ENCODE data around the gene UBTD1. TPM values are rescaled to one million over a fixed set of nuclear protein-coding genes. Genes with fewer than 3 reads are reported as not detected.
"Not testable (repeated sequence)": the region's sequence is repeated elsewhere in the genome, so short reads cannot be mapped to it uniquely, and the experiment has no call there.

UBTD1 gene
- total RNA-seq, 1 donor from 2014 or later, result 0.91 TPM

DNA sequence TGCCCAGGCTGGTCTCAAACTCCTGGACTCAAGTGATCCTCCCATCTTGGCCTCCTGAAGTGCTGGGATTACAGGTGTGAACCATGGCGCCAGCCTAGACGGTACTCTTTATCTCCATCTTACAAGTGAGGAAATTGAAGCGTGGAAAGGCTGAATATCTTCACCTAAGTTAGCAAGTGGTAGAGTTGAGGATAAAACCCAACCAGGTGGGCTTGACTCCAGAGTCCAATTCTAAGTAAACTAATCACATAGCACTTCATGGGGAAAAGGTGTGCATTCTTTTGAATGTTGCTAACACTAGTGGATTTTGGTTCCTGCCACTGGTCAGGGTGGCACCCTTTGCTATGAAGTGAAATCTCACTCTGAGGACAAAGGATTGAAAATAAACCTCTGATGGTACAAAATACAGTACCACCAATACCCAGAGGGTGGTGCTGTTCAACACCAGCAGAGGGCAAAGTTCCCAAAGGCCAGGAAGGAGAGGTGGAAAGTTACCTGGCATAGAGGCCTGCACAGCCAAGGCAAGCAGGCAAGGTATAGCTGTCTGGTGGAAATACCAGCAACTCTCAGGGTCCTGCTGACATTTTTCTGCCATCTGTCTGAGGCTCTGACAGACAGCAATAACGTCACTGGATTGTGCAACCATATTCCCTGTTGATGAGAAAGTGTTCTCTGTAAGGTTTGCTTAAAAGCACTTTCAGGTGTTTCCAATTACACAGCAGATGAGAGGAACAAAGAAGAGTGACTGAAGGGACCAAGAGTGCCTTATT is 35.2 kb upstream of the UBTD1 start:
- TF ChIP-seq, protein P1, sequence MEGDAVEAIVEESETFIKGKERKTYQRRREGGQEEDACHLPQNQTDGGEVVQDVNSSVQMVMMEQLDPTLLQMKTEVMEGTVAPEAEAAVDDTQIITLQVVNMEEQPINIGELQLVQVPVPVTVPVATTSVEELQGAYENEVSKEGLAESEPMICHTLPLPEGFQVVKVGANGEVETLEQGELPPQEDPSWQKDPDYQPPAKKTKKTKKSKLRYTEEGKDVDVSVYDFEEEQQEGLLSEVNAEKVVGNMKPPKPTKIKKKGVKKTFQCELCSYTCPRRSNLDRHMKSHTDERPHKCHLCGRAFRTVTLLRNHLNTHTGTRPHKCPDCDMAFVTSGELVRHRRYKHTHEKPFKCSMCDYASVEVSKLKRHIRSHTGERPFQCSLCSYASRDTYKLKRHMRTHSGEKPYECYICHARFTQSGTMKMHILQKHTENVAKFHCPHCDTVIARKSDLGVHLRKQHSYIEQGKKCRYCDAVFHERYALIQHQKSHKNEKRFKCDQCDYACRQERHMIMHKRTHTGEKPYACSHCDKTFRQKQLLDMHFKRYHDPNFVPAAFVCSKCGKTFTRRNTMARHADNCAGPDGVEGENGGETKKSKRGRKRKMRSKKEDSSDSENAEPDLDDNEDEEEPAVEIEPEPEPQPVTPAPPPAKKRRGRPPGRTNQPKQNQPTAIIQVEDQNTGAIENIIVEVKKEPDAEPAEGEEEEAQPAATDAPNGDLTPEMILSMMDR (IDR thresholded peaks at IDR 0.05), result no peak
- Mint-ChIP-seq H3K4me3 (no peak overlapping the region), H3K4me1 (no peaks in the 10 kb centered on the region), H3K27me3 (no peaks in the 10 kb centered on the region), H3K9me3 (no peaks in the 10 kb centered on the region), H3K36me3 (ENCODE audit: low read depth) (peaks cover 91% of the 10 kb centered on the region), H3K27ac (no peak overlapping the region)
- CTCF ChIA-PET, result interaction anchor here (1.1 to 3.0 kb wide), 2 partner anchors 25 to 89 kb away, joined by 4 to 19 read pairs; no protein-coding TSS in a partner anchor
- ATAC-seq (ENCODE audit: low read depth), result peak; percentile 76
- no peak for DNase-seq
- POLR2A ChIA-PET, result no interaction called here
- intact Hi-C loops (cut with micrococcal nuclease), result loop anchor here (1.0 to 5.0 kb wide), 2 partner anchors 34 to 56 kb away; partner anchors contain the start of genes MMS19 and UBTD1

DNA sequence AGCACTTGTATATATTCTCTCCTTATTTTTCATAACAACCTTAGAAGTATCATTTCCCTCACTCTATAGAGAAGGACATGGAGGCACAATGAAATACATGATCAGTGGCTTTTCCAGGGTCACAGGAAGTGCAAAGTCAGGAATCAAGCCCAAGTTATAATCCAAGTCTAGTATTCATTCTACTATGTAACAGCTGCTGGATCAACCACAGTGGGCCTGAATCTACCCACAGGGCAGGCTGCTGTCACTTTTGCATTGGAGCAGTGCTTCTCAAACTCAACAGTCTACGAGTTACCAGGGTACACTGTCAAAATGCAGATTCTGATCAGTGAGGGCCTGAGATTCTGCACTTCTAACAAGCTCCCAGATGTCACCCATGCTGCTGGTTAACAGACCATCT is 34.5 kb upstream of the UBTD1 start:
- intact Hi-C loops (cut with micrococcal nuclease), result loop anchor here (5.0 kb wide), 1 partner anchor 33 kb away; the partner anchor contains the start of genes MMS19 and UBTD1
- H3K4me1 Mint-ChIP-seq, result no peaks in the 10 kb centered on the region
- H3K4me3 Mint-ChIP-seq, result no peak overlapping the region
- no peaks in the 10 kb centered on the region for H3K27me3 Mint-ChIP-seq
- POLR2A ChIA-PET, result interaction anchor here (0.7 kb wide), 1 partner anchor 107 kb away, joined by 4 read pairs; no protein-coding TSS in a partner anchor
- peaks cover 91% of the 10 kb centered on the region for H3K36me3 Mint-ChIP-seq (ENCODE audit: low read depth)
- no peaks in the 10 kb centered on the region for H3K9me3 Mint-ChIP-seq
- ATAC-seq (ENCODE audit: low read depth) (no peak), DNase-seq (no peak)
- TF ChIP-seq, protein P1 (IDR thresholded peaks at IDR 0.05), result no peak
- CTCF ChIA-PET, result interaction anchor here (1.1 to 3.0 kb wide), 2 partner anchors 24 to 88 kb away, joined by 4 to 19 read pairs; no protein-coding TSS in a partner anchor
- no peak overlapping the region for H3K27ac Mint-ChIP-seq

GRCh38 chr10:97465982-97466381 is 32.7 kb upstream of the UBTD1 start:
- peaks cover 90% of the 10 kb centered on the region for H3K36me3 Mint-ChIP-seq (ENCODE audit: low read depth)
- no peak overlapping the region for H3K27ac Mint-ChIP-seq
- CTCF ChIA-PET, result interaction anchor here (3.0 kb wide), 1 partner anchor 87 kb away, joined by 19 read pairs; no protein-coding TSS in a partner anchor
- TF ChIP-seq, protein P1 (IDR thresholded peaks at IDR 0.05), result no peak
- H3K4me3 Mint-ChIP-seq, result no peak overlapping the region
- DNase-seq (no peak), ATAC-seq (ENCODE audit: low read depth) (no peak)
- POLR2A ChIA-PET, result no interaction called here
- H3K4me1 Mint-ChIP-seq, result no peaks in the 10 kb centered on the region
- H3K27me3 Mint-ChIP-seq, result no peaks in the 10 kb centered on the region
- intact Hi-C loops (cut with micrococcal nuclease), result no loop called here
- no peaks in the 10 kb centered on the region for H3K9me3 Mint-ChIP-seq

DNA sequence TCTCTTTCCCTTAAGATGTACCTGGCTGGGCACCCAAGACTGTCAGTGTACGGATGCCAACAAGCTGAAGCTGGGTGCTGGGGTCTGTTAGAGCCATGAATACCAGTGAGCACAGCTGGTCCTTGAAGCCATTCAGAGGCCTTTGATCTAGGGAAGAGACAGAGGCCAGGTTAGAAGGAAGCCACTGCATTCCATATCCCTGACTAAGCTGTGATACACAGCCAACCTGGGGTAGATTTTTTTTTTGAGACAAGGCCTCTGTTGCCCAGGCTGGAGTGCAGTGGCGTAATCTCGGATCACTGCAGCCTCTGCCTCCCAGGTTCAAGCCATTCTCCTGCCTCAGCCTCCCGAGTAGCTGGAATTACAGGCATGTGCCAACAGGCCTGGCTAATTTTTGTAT is 32.0 kb upstream of the UBTD1 start:
- H3K4me1 Mint-ChIP-seq, result no peaks in the 10 kb centered on the region
- no peak overlapping the region for H3K4me3 Mint-ChIP-seq
- H3K9me3 Mint-ChIP-seq, result no peaks in the 10 kb centered on the region
- POLR2A ChIA-PET, result no interaction called here
- intact Hi-C loops (cut with micrococcal nuclease), result no loop called here
- H3K36me3 Mint-ChIP-seq (ENCODE audit: low read depth), result peaks cover 86% of the 10 kb centered on the region
- no peak overlapping the region for H3K27ac Mint-ChIP-seq
- CTCF ChIA-PET, result interaction anchor here (1.2 to 3.0 kb wide), 2 partner anchors 85 to 86 kb away, joined by 4 to 19 read pairs; no protein-coding TSS in a partner anchor
- no peak for DNase-seq
- TF ChIP-seq, protein P1 (IDR thresholded peaks at IDR 0.05), result no peak
- H3K27me3 Mint-ChIP-seq, result no peaks in the 10 kb centered on the region
- ATAC-seq (ENCODE audit: low read depth), result no peak

GRCh38 chr10:97468162-97468561 is 30.6 kb upstream of the UBTD1 start:
- Mint-ChIP-seq H3K27ac (no peak overlapping the region), H3K4me1 (no peaks in the 10 kb centered on the region), H3K27me3 (no peaks in the 10 kb centered on the region), H3K4me3 (no peak overlapping the region), H3K36me3 (ENCODE audit: low read depth) (peaks cover 80% of the 10 kb centered on the region), H3K9me3 (no peaks in the 10 kb centered on the region)
- ATAC-seq (ENCODE audit: low read depth) (no peak), DNase-seq (no peak)
- CTCF ChIA-PET, result interaction anchor here (0.9 to 1.2 kb wide), 2 partner anchors 84 to 86 kb away, joined by 3 to 4 read pairs; no protein-coding TSS in a partner anchor
- intact Hi-C loops (cut with micrococcal nuclease), result no loop called here
- TF ChIP-seq, protein P1 (IDR thresholded peaks at IDR 0.05), result no peak
- POLR2A ChIA-PET, result no interaction called here

DNA sequence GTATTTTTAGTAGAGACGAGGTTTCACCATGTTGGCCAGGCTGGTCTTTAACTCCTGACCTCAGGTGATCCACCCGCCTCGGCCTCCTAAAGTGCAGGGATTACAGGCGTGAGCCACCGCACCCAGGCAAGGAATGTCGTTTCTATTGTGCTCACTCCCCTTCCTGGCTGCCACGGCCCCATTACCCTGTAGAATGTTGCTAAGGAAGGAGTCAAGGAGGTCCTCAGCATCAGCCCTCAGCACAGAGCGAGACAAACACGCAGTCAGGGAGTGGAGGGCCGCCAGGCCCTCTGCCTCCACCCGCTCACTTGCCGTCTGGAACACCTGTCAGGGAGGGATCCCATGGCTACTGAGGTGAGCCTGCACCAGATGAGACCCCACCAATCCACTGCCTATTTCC is 29.9 kb upstream of the UBTD1 start:
- H3K27me3 Mint-ChIP-seq, result not testable (repeated sequence)

More for the DNA sequence above, 29.9 kb upstream of the UBTD1 start:
- peaks cover 81% of the 10 kb centered on the region for H3K36me3 Mint-ChIP-seq (ENCODE audit: low read depth)
- intact Hi-C loops (cut with micrococcal nuclease); H3K9me3 Mint-ChIP-seq; H3K4me1 Mint-ChIP-seq; ATAC-seq (ENCODE audit: low read depth); DNase-seq; H3K27ac Mint-ChIP-seq; CTCF ChIA-PET; POLR2A ChIA-PET; H3K4me3 Mint-ChIP-seq: not testable (repeated sequence)

All from activated B cell treated with CpG ODN at 0.5 μM for 24 hours (primary cell).